WTC11 (cell line): Measurements from ENCODE around the gene IL27RA. TPM values are rescaled to one million over a fixed set of nuclear protein-coding genes. Genes with fewer than 3 reads are reported as not detected.

Experiments
- total RNA-seq: library from RNA; stranded (reverse); gene quantifications from 3 replicates; pipeline ENCODE4 v1.2.3, GENCODE V29; 2021

The IL27RA gene
- total RNA-seq, 1 experiment from 2014 or later: 12.2 TPM

Other genes with a start within 250 kb of the IL27RA start
- gene ZSWIM4, start 236.3 kb upstream of the IL27RA start, total RNA-seq: 33.4 to 35.5 TPM (median 34.2 TPM) in 3 replicates
- 0.66 to 1.1 TPM (median 0.71 TPM) in 3 replicates for gene NANOS3, start 154.6 kb upstream of the IL27RA start, total RNA-seq
- 5.0 to 7.2 TPM (median 6.4 TPM) in 3 replicates for gene BRME1, start 125.6 kb upstream of the IL27RA start, total RNA-seq
- 36.6 to 44.2 TPM (median 42.2 TPM) in 3 replicates for gene CC2D1A, start 125.6 kb upstream of the IL27RA start, total RNA-seq
- 1.1 to 1.4 TPM (median 1.4 TPM) in 3 replicates for gene PODNL1, start 93.3 kb upstream of the IL27RA start, total RNA-seq
- gene DCAF15, start 79.3 kb upstream of the IL27RA start, total RNA-seq: 82.9 to 89.0 TPM (median 83.3 TPM) in 3 replicates
- gene RFX1, start 25.4 kb upstream of the IL27RA start, total RNA-seq: 20.4 to 23.2 TPM (median 21.4 TPM) in 3 replicates
- gene RLN3, start 3.6 kb upstream of the IL27RA start, total RNA-seq: not detected in 3 replicates
- 25.9 to 31.1 TPM (median 28.6 TPM) in 3 replicates for gene PALM3, start 30.3 kb downstream of the IL27RA start, total RNA-seq
- 2.4 to 3.4 TPM (median 3.2 TPM) in 3 replicates for gene MISP3, start 41.0 kb downstream of the IL27RA start, total RNA-seq
- 0.35 to 0.87 TPM (median 0.41 TPM) in 3 replicates for gene C19orf67, start 54.0 kb downstream of the IL27RA start, total RNA-seq
- 113 to 131 TPM (median 116 TPM) in 3 replicates for gene SAMD1, start 59.0 kb downstream of the IL27RA start, total RNA-seq
- 37.8 to 48.0 TPM (median 41.7 TPM) in 3 replicates for gene PRKACA, start 86.0 kb downstream of the IL27RA start, total RNA-seq
- 37.1 to 40.4 TPM (median 38.4 TPM) in 3 replicates for gene ASF1B, start 104.8 kb downstream of the IL27RA start, total RNA-seq
- 128 to 140 TPM (median 140 TPM) in 3 replicates for gene ADGRL1, start 174.4 kb downstream of the IL27RA start, total RNA-seq